ENCODE data around the gene PEMT.

- TF ChIP-seq POLR2A (conservative IDR thresholded peaks at IDR 0.05) (no peak), FOXK1 (CRISPR knock-in tag; IDR thresholded peaks at IDR 0.05; ENCODE audit: borderline replicate concordance) (no peak), CTCF (IDR thresholded peaks at IDR 0.05 in 2 of 3, conservative IDR thresholded peaks at IDR 0.05 in 1 of 3; ENCODE audit: insufficient read depth in 2 of 3, low read depth in 1 of 3, low read length in 3 of 3) (no peak), ZNF318 (IDR thresholded peaks at IDR 0.05; ENCODE audit: borderline replicate concordance in 1 of 2, low read depth in 1 of 2) (no peak), HNRNPUL1 (IDR thresholded peaks at IDR 0.05; ENCODE audit: low read length) (no peak), TEAD4 (IDR thresholded peaks at IDR 0.05; ENCODE audit: low read length) (no peak), TEAD4 (CRISPR knock-in tag; IDR thresholded peaks at IDR 0.05; ENCODE audit: borderline replicate concordance) (no peak), ZBTB33 (CRISPR knock-in tag; IDR thresholded peaks at IDR 0.05) (no peak), ZNF311 (CRISPR knock-in tag; IDR thresholded peaks at IDR 0.05) (no peak), ZNF274 (IDR thresholded peaks at IDR 0.05; ENCODE audit: borderline replicate concordance, low read depth, low read length) (no peak), ZNF197 (CRISPR knock-in tag; IDR thresholded peaks at IDR 0.05; ENCODE audit: low read depth) (no peak), CCAR2 (IDR thresholded peaks at IDR 0.05; ENCODE audit: low read depth, low read length) (no peak), IRF2 (CRISPR knock-in tag; IDR thresholded peaks at IDR 0.05) (no peak), SRF (CRISPR knock-in tag; IDR thresholded peaks at IDR 0.05) (no peak)
Measured at GRCh38 chr17:17542906-17543635, 48.4 kb downstream of the PEMT start.

Data from K562 (cell line).